K562 (cell line): ENCODE results near the gene CD22. TPM values are rescaled to one million over a fixed set of nuclear protein-coding genes. Genes with fewer than 3 reads are reported as not detected.

Experiments
- ATAC-seq: fragments of 200-7000 bp; cut with Tn5 transposase; 3 replicates; pipeline ENCODE4 v1.9.1; 2020; ENCODE audit warnings: moderate library complexity
- BruUV-seq: library from RNA; stranded (reverse); fragments of 400-500 nt; replicated peaks from 2 replicates; lab custom pipeline; 2021; lab: Mats Ljungman, UMichigan
- CTCF ChIA-PET: fragments of 300-600 bp; formaldehyde crosslinking; extraction: SDS; loops from one replicate; lab custom pipeline; 2021; ENCODE audit warnings: low intra/inter-chr PET ratio; lab: Yijun Ruan, JAX
- POLR2A ChIA-PET: fragments of 300-600, 350-650 bp; sonication (Branson Sonifier 250); formaldehyde crosslinking; extraction: SDS; loops from one replicate; lab custom pipeline; 2021; ENCODE audit warnings: antibody characterized with exemption, inconsistent platforms; lab: Yijun Ruan, JAX
- DNase-seq, 4 experiments: peaks; one replicate each; pipeline versions ENCODE4 v3.0.0 to v3.0.0-alpha.2; 2011 to 2018; ENCODE audit warnings: low spot score in 3 of 4, mixed read lengths in 3 of 4; ENCODE audit errors: extremely low read depth in 1 of 4
- FAIRE-seq: peaks from 2 replicates; lab custom pipeline; 2011; peaks lifted over from hg19 to GRCh38; lab: Jason Lieb, UNC
- H2AFZ ChIP-seq: 2 replicates; pipeline ENCODE4 v1.6.0; 2011; ENCODE audit warnings: low read depth, low read length, control low read depth, inconsistent platforms
- H3K27ac ChIP-seq: fragments of 200-600 bp; 3 replicates; pipeline ENCODE4 v1.8.0; 2011; ENCODE audit warnings: low read depth, mild to moderate bottlenecking, control low read depth, inconsistent platforms, low read length, moderate library complexity, mixed read lengths; ENCODE audit errors: extremely low read depth
- H3K27me3 ChIP-seq, 2 experiments: fragments of 300-600 bp in 1 of 2; 2 replicates in 1 of 2; 3 replicates in 1 of 2; pipeline versions ENCODE4 v1.6.0 to v1.8.0; 2011; ENCODE audit warnings: inconsistent platforms in 2 of 2, low read length in 2 of 2, mild to moderate bottlenecking in 1 of 2, mixed read lengths in 1 of 2, moderate library complexity in 1 of 2; ENCODE audit not compliant: control insufficient read depth in 2 of 2, insufficient read depth in 2 of 2
- H3K36me3 ChIP-seq: fragments of 300-600 bp; 3 replicates; pipeline ENCODE4 v1.8.0; 2011; ENCODE audit warnings: mild to moderate bottlenecking, low read length, inconsistent platforms; ENCODE audit not compliant: control insufficient read depth, insufficient read depth
- H3K4me1 ChIP-seq, 2 experiments: fragments of 200-600 bp in 1 of 2; replicated peaks in 1 of 2; 2 replicates in 1 of 2; 3 replicates in 1 of 2; pipeline versions ENCODE4 v1.5.1 to v1.8.0; 2011; ENCODE audit warnings: inconsistent platforms in 2 of 2, low read length in 2 of 2, mild to moderate bottlenecking in 1 of 2, mixed read lengths in 1 of 2, moderate library complexity in 1 of 2; ENCODE audit not compliant: control insufficient read depth in 2 of 2, insufficient read depth in 2 of 2
- H3K4me2 ChIP-seq: 2 replicates; pipeline ENCODE4 v1.6.1; 2011; ENCODE audit warnings: low read length, control low read depth, inconsistent platforms, mixed read lengths; ENCODE audit not compliant: insufficient read depth
- H3K4me3 ChIP-seq: fragments of 200-600 bp; sonication (generic), shearing (Covaris generic); 2 replicates; pipeline ENCODE4 v1.5.1; 2016; ENCODE audit warnings: control low read depth, inconsistent platforms
- H3K79me2 ChIP-seq: fragments of 200-600 bp; 3 replicates; pipeline ENCODE4 v1.8.0; 2011; ENCODE audit warnings: low read length, inconsistent platforms; ENCODE audit not compliant: control insufficient read depth, insufficient read depth
- H3K9ac ChIP-seq, 2 experiments: 2 replicates each; pipeline versions ENCODE4 v1.6.0 to v1.6.1; 2011; ENCODE audit warnings: low read depth in 2 of 2, low read length in 2 of 2, control low read depth in 1 of 2, inconsistent platforms in 1 of 2, mild to moderate bottlenecking in 1 of 2, mixed read lengths in 1 of 2; ENCODE audit not compliant: insufficient read depth in 1 of 2
- H3K9me1 ChIP-seq: one replicate; pipeline ENCODE4 v1.6.0; 2011; ENCODE audit warnings: inconsistent platforms, mild to moderate bottlenecking, low read length, moderate library complexity; ENCODE audit not compliant: control insufficient read depth, insufficient read depth
- H3K9me3 ChIP-seq: replicated peaks from 2 replicates; pipeline ENCODE4 v1.5.1; 2011; ENCODE audit warnings: low read depth, low read length, inconsistent platforms; ENCODE audit not compliant: control insufficient read depth, insufficient read depth
- H4K20me1 ChIP-seq: replicated peaks from 2 replicates; pipeline ENCODE4 v1.6.1; 2011; ENCODE audit warnings: low read length, inconsistent platforms, mixed read lengths; ENCODE audit not compliant: control insufficient read depth, insufficient read depth
- DIDO1 ChIP-seq: fragments of 450-650 bp; IDR thresholded peaks from 2 replicates; pipeline ENCODE4 v1.6.1; 2016; ENCODE audit warnings: low read depth, missing biosample characterization, missing genetic modification characterization
- ELF1 ChIP-seq: fragments of 200-800 bp; sonication (Bioruptor generic); IDR thresholded peaks from 2 replicates; pipeline ENCODE4 v1.6.1; 2016; ENCODE audit warnings: missing genetic modification characterization, missing compliant biosample characterization
- THRA ChIP-seq: fragments of 450-650 bp; IDR thresholded peaks from 2 replicates; pipeline ENCODE4 v1.6.1; 2017; ENCODE audit warnings: mild to moderate bottlenecking, moderate library complexity
- WGBS: fragments of 100-300 bp; shearing (Covaris generic); methylation state at CpG from one replicate; pipeline ENCODE4 v1.1.6; 2016; ENCODE audit warnings: low coverage, mixed read lengths; ENCODE audit not compliant: insufficient coverage; ENCODE audit errors: missing lambda C conversion rate; 5-methylcytosine and 5-hydroxymethylcytosine counted together
- in situ Hi-C: fragments of 300-500 bp; cut with MboI; formaldehyde crosslinking; loops from 4 replicates; pipeline ENCODE4 v1.15.0; 2018; ENCODE audit warnings: inconsistent platforms, mixed read lengths
- intact Hi-C: fragments of 100-400 bp; cut with micrococcal nuclease; formaldehyde crosslinking; loops from 2 replicates; pipeline ENCODE4 v1.14.2; 2022
- polyA plus RNA-seq, 8 experiments: library from polyadenylated mRNA; depleted of rRNA in 4 of 8; stranded (reverse) in 5 of 8; unstranded in 3 of 8; fragments of >200 nt; fragmentation: Nextera tagmentation in 2 of 8; fragmentation: Illumina TruSeq in 1 of 8; extraction: Ambion mirVana in 2 of 8; extraction: Trizol in 1 of 8; gene quantifications; 2 replicates each; pipeline versions ENCODE4 v1.2.1 to v1.2.3, GENCODE V29; 2011 to 2014; ENCODE audit warnings: inconsistent platforms in 1 of 8, missing spikeins in 1 of 8
- total RNA-seq, 7 experiments: library from RNA; depleted of rRNA in 6 of 7; stranded (reverse); fragments of >200 nt in 6 of 7; fragmentation: Illumina TruSeq in 2 of 7; extraction: Trizol in 2 of 7; gene quantifications; 2 replicates each; pipeline versions ENCODE4 v1.2.1 to v1.2.3, GENCODE V29; 2011 to 2021; ENCODE audit warnings: low replicate concordance in 1 of 7

Gene CD22
- total and polyA plus RNA-seq, 9 of the 15 experiments (the other 6 are each of a cell fraction or from before 2014, with no cell fraction given), result 0.29 to 5.0 (median 3.5) TPM

GRCh38 chr19:35354898-35355297, 25.9 kb downstream of the CD22 start:
- WGBS, result 34% methylated on average over 8 of the region's 8 CpGs
- Histone ChIP-seq H3K4me2 (no peak overlapping the region), H3K27ac (no peak overlapping the region), H3K9me3 (no peaks in the 10 kb centered on the region), H2AFZ (0 out of 2 replicates have a peak overlapping the region, but pooled peaks have one; percentile 12), H3K9ac (no peak overlapping the region; a peak in 1 of 4 replicates), H3K79me2 (no peaks in the 10 kb centered on the region), H3K4me1 (peaks cover 5 to 27% of the 10 kb centered on the region in 2 experiments; a peak in 4 of 5 replicates), H3K4me3 (no peak overlapping the region), H3K27me3 (peaks cover 0 to 7% of the 10 kb centered on the region in 2 experiments; a peak in 3 of 5 replicates), H4K20me1 (no peaks in the 10 kb centered on the region), H3K9me1 (no peaks in the 10 kb centered on the region), H3K36me3 (no peaks in the 10 kb centered on the region)
- FAIRE-seq (no peak), ATAC-seq (no peak), DNase-seq (peak in 1 of 4 experiments; percentile 2)
- in situ Hi-C loops (no loop called here), intact Hi-C loops (no loop called here)
- TF ChIP-seq DIDO1 (tag) (no peak), THRA (no peak), ELF1 (tag) (no peak)
- ChIA-PET POLR2A (no interaction called here), CTCF (no interaction called here)
- BruUV-seq, result no TSS peak
